DMS79 (cell line): ENCODE data around the gene ZIC4.

ENCODE experiments used
- DNase-seq: peaks from one replicate; lab custom pipeline; 2025; lab: John Stamatoyannopoulos, UW

Gene ZIC4

GRCh38 chr3:147406028-147406931, at the start of gene ZIC4:
ZIC4 (minus strand) TSS chr3:147406543; CDS start chr3:147402797, 3,746 bp downstream.
- no peak for DNase-seq

- no peak for DNase-seq
Observed at GRCh38 chr3:147449669-147450068, 43.3 kb upstream of the ZIC4 start.

- DNase-seq, result no peak
Observed at GRCh38 chr3:147447224-147447623, 40.9 kb upstream of the ZIC4 start.

GRCh38 chr3:147431751-147432150, 25.4 kb upstream of the ZIC4 start:
- no peak for DNase-seq

GRCh38 chr3:147428754-147429153, 22.4 kb upstream of the ZIC4 start:
- no peak for DNase-seq

- DNase-seq, result no peak
Observed at GRCh38 chr3:147428326-147428725, 22.0 kb upstream of the ZIC4 start.

- no peak for DNase-seq
Observed at GRCh38 chr3:147427746-147428145, 21.4 kb upstream of the ZIC4 start.

- DNase-seq, result no peak
Observed at GRCh38 chr3:147426931-147427330, 20.6 kb upstream of the ZIC4 start.

- no peak for DNase-seq
Observed at GRCh38 chr3:147425388-147425850, 19.1 kb upstream of the ZIC4 start.

- no peak for DNase-seq
Observed at GRCh38 chr3:147424581-147425387, 18.4 kb upstream of the ZIC4 start.

- no peak for DNase-seq
Observed at GRCh38 chr3:147423798-147424580, 17.6 kb upstream of the ZIC4 start.

GRCh38 chr3:147423537-147423797, 17.1 kb upstream of the ZIC4 start:
- no peak for DNase-seq

- no peak for DNase-seq
Observed at GRCh38 chr3:147422601-147423536, 16.5 kb upstream of the ZIC4 start.

GRCh38 chr3:147422196-147422595, 15.9 kb upstream of the ZIC4 start:
- no peak for DNase-seq

- no peak for DNase-seq
Observed at GRCh38 chr3:147421184-147421912, 15.0 kb upstream of the ZIC4 start.

- no peak for DNase-seq
Observed at GRCh38 chr3:147420353-147421183, 14.2 kb upstream of the ZIC4 start.

GRCh38 chr3:147419781-147420224, 13.5 kb upstream of the ZIC4 start:
- no peak for DNase-seq

GRCh38 chr3:147418808-147419701, 12.7 kb upstream of the ZIC4 start:
- DNase-seq, result peak; percentile 11
